KOPT-K1 (cell line): ENCODE measurements around the gene TEKTIP1.

Source experiments
- H3K27ac ChIP-seq: fragments of 200-600 bp; sonication (generic); 2 replicates; pipeline ENCODE4 v1.5.1; 2016; ENCODE audit warnings: antibody characterized with exemption, mild to moderate bottlenecking, low read depth, low read length; ENCODE audit not compliant: poor library complexity, severe bottlenecking
- H3K36me3 ChIP-seq: fragments of 200-600 bp; sonication (generic); 2 replicates; pipeline ENCODE4 v1.5.1; 2017; ENCODE audit warnings: antibody characterized with exemption, mild to moderate bottlenecking, low read length, moderate library complexity; ENCODE audit not compliant: insufficient read depth
- H3K9me3 ChIP-seq: fragments of 200-600 bp; sonication (generic); 2 replicates; pipeline ENCODE4 v1.5.1; 2017; ENCODE audit warnings: antibody characterized with exemption, low read length, mild to moderate bottlenecking; ENCODE audit not compliant: insufficient read depth, poor library complexity, severe bottlenecking

The TEKTIP1 gene

GRCh38 chr19:3538965-3539755, at the start of gene TEKTIP1:
TSS of gene TEKTIP1 (plus strand) at chr19:3539174. CDS start at chr19:3539178, 4 bp downstream.
- Histone ChIP-seq H3K27ac (no peak within 1 kb of the TSS), H3K9me3 (no peaks in the 10 kb centered on the region), H3K36me3 (peaks cover 67% of the 10 kb centered on the region)

GRCh38 chr19:3491396-3492119, 47.4 kb upstream of the TEKTIP1 start:
- Histone ChIP-seq H3K27ac (no peak overlapping the region), H3K9me3 (no peaks in the 10 kb centered on the region), H3K36me3 (peaks cover 58% of the 10 kb centered on the region)

GRCh38 chr19:3492131-3492839, 46.7 kb upstream of the TEKTIP1 start:
- peak overlapping the region; percentile 96 for H3K27ac ChIP-seq
- H3K9me3 ChIP-seq = no peaks in the 10 kb centered on the region
- peaks cover 58% of the 10 kb centered on the region for H3K36me3 ChIP-seq

GRCh38 chr19:3492919-3493318, 46.1 kb upstream of the TEKTIP1 start:
- Histone ChIP-seq H3K27ac (peak overlapping the region; percentile 96), H3K36me3 (peaks cover 57% of the 10 kb centered on the region)

GRCh38 chr19:3493651-3494050, 45.3 kb upstream of the TEKTIP1 start:
- peaks cover 50% of the 10 kb centered on the region for H3K36me3 ChIP-seq
- H3K27ac ChIP-seq = peak overlapping the region; percentile 96
- no peaks in the 10 kb centered on the region for H3K9me3 ChIP-seq

More at GRCh38 chr19:3492919-3493318, 46.1 kb upstream of the TEKTIP1 start:
- H3K9me3 ChIP-seq = no peaks in the 10 kb centered on the region

GRCh38 chr19:3494051-3494450, 44.9 kb upstream of the TEKTIP1 start:
- Histone ChIP-seq H3K27ac (peak overlapping the region; percentile 96), H3K9me3 (no peaks in the 10 kb centered on the region), H3K36me3 (peaks cover 46% of the 10 kb centered on the region)

- Histone ChIP-seq H3K9me3 (no peaks in the 10 kb centered on the region), H3K27ac (peak overlapping the region; percentile 96), H3K36me3 (peaks cover 46% of the 10 kb centered on the region)
These were observed 44.4 kb upstream of the TEKTIP1 start for GRCh38 chr19:3494559-3494958.

GRCh38 chr19:3496392-3497273, 42.3 kb upstream of the TEKTIP1 start:
- Histone ChIP-seq H3K27ac (no peak overlapping the region), H3K9me3 (no peaks in the 10 kb centered on the region), H3K36me3 (peaks cover 30% of the 10 kb centered on the region)

- peaks cover 17% of the 10 kb centered on the region for H3K36me3 ChIP-seq
- H3K27ac ChIP-seq = no peak overlapping the region
These were observed 41.0 kb upstream of the TEKTIP1 start for GRCh38 chr19:3497757-3498520.

GRCh38 chr19:3499738-3500428, 39.1 kb upstream of the TEKTIP1 start:
- Histone ChIP-seq H3K27ac (peak overlapping the region; percentile 96), H3K36me3 (peaks cover 15% of the 10 kb centered on the region), H3K9me3 (no peaks in the 10 kb centered on the region)

More at GRCh38 chr19:3497757-3498520, 41.0 kb upstream of the TEKTIP1 start:
- H3K9me3 ChIP-seq = no peaks in the 10 kb centered on the region

- Histone ChIP-seq H3K9me3 (no peaks in the 10 kb centered on the region), H3K36me3 (peaks cover 10% of the 10 kb centered on the region), H3K27ac (peak within 1 kb of the TSS; percentile 96)
These were observed 38.4 kb upstream of the TEKTIP1 start, which contains the start of gene DOHH for GRCh38 chr19:3500429-3501101. TSS of gene DOHH (minus strand) at chr19:3500674. CDS start at chr19:3496814, 3,860 bp downstream.

GRCh38 chr19:3501780-3502179, 37.2 kb upstream of the TEKTIP1 start:
- no peak overlapping the region for H3K27ac ChIP-seq
- no peaks in the 10 kb centered on the region for H3K9me3 ChIP-seq
- H3K36me3 ChIP-seq = no peaks in the 10 kb centered on the region; the same call in 1 of the 2 replicates
